MCF 10A (cell line): Measurements from ENCODE around the gene CALB2. TPM values are rescaled to one million over a fixed set of nuclear protein-coding genes. Genes with fewer than 3 reads are reported as not detected.

ENCODE experiments used
- BruUV-seq: library from RNA; stranded (reverse); fragments of 400-500 nt; replicated peaks from 2 replicates; lab custom pipeline; 2021; lab: Mats Ljungman, UMichigan
- CTCF ChIA-PET: fragments of 300-600 bp; sonication (Branson Sonifier 250); formaldehyde crosslinking; extraction: SDS; loops from one replicate; lab custom pipeline; 2021; ENCODE audit warnings: antibody characterized with exemption, inconsistent platforms; lab: Yijun Ruan, JAX
- POLR2A ChIA-PET: fragments of 300-600, 350-650 bp; sonication (Branson Sonifier 250); formaldehyde crosslinking; extraction: SDS; loops from one replicate; lab custom pipeline; 2020; ENCODE audit warnings: antibody characterized with exemption, inconsistent platforms; lab: Yijun Ruan, JAX
- DNase-seq: peaks from one replicate; pipeline ENCODE4 v3.0.0-alpha.2; 2018; ENCODE audit not compliant: unreplicated experiment
- H3K27ac Mint-ChIP-seq: one replicate; pipeline ENCODE4 v1.8.0; 2022; ENCODE audit warnings: mild to moderate bottlenecking, low read depth, mixed read lengths; ENCODE audit not compliant: unreplicated experiment
- H3K27me3 Mint-ChIP-seq: one replicate; pipeline ENCODE4 v1.8.0; 2022; ENCODE audit warnings: mixed read lengths; ENCODE audit not compliant: insufficient read depth, unreplicated experiment
- H3K36me3 Mint-ChIP-seq: one replicate; pipeline ENCODE4 v1.8.0; 2022; ENCODE audit warnings: mild to moderate bottlenecking, moderate library complexity, mixed read lengths; ENCODE audit not compliant: insufficient read depth, unreplicated experiment
- H3K4me1 Mint-ChIP-seq: one replicate; pipeline ENCODE4 v1.8.0; 2022; ENCODE audit warnings: mixed read lengths; ENCODE audit not compliant: insufficient read depth, unreplicated experiment
- H3K4me3 Mint-ChIP-seq: one replicate; pipeline ENCODE4 v1.8.0; 2022; ENCODE audit warnings: mild to moderate bottlenecking, moderate library complexity, mixed read lengths; ENCODE audit not compliant: unreplicated experiment
- H3K9me3 Mint-ChIP-seq: one replicate; pipeline ENCODE4 v1.8.0; 2022; ENCODE audit warnings: mixed read lengths; ENCODE audit not compliant: unreplicated experiment
- intact Hi-C: fragments of 100-400 bp; cut with micrococcal nuclease; formaldehyde crosslinking; loops from 2 replicates; pipeline ENCODE4 v1.14.1; 2022
- total RNA-seq: library from RNA; stranded (reverse); gene quantifications from 2 replicates; pipeline ENCODE4 v1.2.3, GENCODE V29; 2022
- TF ChIP-seq, protein P1 (sequence below): fragments of 200-600 bp; IDR thresholded peaks from one replicate; pipeline ENCODE4 v1.8.0; 2022; ENCODE audit warnings: antibody characterized with exemption, mild to moderate bottlenecking; ENCODE audit not compliant: unreplicated experiment

Gene CALB2
- total RNA-seq, 1 experiment from 2014 or later = 0.23 TPM

DNA sequence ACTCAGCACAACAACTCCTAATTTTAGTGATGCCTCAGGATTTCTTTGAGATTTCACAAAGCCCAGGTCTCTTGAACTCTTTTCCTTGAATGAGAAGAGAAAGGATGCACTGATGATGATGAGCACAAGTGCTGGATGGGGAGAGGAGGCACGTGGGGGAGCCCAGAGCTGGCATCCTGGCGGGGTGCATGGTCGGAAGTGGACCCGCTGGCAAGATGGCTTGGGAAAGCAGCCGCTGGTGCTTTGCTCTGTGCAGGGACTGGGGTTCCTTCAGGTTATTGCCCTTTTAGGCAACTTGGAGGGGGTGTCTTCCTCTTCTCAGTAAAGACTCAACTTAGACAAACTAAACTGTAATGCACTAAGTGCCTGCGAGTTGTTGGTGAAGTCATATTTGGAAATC is 22.3 kb downstream of the CALB2 start:
- H3K4me1 Mint-ChIP-seq = no peaks in the 10 kb centered on the region
- TF ChIP-seq, protein P1, sequence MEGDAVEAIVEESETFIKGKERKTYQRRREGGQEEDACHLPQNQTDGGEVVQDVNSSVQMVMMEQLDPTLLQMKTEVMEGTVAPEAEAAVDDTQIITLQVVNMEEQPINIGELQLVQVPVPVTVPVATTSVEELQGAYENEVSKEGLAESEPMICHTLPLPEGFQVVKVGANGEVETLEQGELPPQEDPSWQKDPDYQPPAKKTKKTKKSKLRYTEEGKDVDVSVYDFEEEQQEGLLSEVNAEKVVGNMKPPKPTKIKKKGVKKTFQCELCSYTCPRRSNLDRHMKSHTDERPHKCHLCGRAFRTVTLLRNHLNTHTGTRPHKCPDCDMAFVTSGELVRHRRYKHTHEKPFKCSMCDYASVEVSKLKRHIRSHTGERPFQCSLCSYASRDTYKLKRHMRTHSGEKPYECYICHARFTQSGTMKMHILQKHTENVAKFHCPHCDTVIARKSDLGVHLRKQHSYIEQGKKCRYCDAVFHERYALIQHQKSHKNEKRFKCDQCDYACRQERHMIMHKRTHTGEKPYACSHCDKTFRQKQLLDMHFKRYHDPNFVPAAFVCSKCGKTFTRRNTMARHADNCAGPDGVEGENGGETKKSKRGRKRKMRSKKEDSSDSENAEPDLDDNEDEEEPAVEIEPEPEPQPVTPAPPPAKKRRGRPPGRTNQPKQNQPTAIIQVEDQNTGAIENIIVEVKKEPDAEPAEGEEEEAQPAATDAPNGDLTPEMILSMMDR = no peak
- POLR2A ChIA-PET = interaction anchor here (0.7 kb wide), 1 partner anchor 21 kb away, joined by 3 read pairs; no protein-coding TSS in a partner anchor
- no peak overlapping the region for H3K4me3 Mint-ChIP-seq
- peaks cover 24% of the 10 kb centered on the region for H3K27me3 Mint-ChIP-seq
- CTCF ChIA-PET = no interaction called here
- no peaks in the 10 kb centered on the region for H3K9me3 Mint-ChIP-seq
- no peak overlapping the region for H3K27ac Mint-ChIP-seq
- DNase-seq = no peak
- no peaks in the 10 kb centered on the region for H3K36me3 Mint-ChIP-seq
- intact Hi-C loops = no loop called here
- BruUV-seq = no TSS peak

DNA sequence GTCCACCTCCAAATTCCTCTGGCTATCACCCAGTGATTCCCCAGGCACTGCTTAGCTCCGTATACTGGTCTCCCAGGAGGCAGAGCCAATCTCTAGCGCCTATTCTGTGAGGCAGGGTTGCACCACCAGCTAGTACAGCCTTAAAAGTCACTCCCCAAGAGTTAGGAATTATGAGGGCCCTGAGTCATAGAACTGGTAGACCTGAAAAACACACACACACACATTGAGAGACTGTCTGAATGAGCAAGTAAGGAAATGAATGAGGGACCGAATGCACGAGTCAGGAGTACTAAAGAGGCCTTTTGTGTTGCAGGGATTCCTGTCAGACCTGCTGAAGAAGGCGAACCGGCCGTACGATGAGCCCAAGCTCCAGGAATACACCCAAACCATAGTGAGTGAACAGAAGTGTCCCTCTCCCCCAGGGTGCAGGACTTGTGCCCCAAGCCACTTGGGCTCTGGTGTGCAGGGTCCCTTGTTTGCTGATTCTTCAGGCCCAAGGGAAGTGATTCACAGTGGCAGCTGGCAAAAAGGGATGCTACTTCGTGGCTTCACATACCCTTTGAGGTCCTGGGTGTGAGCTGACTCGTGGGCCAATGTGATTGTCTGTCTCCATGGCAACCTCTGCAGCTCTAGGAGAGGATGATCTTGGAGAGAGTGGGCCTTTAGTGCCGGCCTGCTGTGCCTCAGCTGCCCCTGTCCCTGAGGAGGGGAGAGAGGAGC is 24.7 kb downstream of the CALB2 start:
- TF ChIP-seq, protein P1 = no peak
- CTCF ChIA-PET = interaction anchor here (1.0 kb wide), 1 partner anchor 25 kb away, joined by 4 read pairs; no protein-coding TSS in a partner anchor
- no peak overlapping the region for H3K4me3 Mint-ChIP-seq
- no peaks in the 10 kb centered on the region for H3K36me3 Mint-ChIP-seq
- no peaks in the 10 kb centered on the region for H3K4me1 Mint-ChIP-seq
- no peak overlapping the region for H3K27ac Mint-ChIP-seq
- intact Hi-C loops = no loop called here
- no peak for DNase-seq
- no peaks in the 10 kb centered on the region for H3K9me3 Mint-ChIP-seq
- POLR2A ChIA-PET = no interaction called here
- peaks cover 11% of the 10 kb centered on the region for H3K27me3 Mint-ChIP-seq
- BruUV-seq = no TSS peak

DNA sequence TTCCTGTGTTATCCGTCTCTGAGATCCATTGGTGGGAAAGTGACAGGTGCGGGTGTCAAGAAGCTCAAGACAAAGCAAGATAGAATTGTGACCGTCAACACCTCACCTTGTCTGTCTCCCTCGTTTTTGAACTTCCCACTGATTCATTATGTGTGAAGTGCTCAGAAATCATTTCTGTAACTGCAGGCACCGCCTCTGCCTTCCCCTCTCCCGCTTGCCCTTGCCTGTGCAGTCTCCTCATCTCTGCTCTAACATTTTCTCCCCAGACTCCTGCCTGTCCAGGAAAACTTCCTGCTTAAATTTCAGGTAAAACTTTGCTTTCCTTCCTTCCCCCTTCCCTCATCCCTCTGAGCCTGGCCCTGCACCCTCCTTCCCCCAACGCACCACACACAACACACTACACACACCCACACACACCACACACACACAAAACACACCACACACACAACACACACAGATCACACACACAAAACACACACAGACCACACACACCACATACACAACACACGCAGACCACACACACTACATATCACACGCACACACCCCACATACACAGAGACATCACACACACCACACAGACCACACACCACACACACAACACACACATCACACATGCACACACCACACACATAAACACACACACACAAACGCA is 25.7 kb downstream of the CALB2 start:
- Mint-ChIP-seq H3K36me3 (no peaks in the 10 kb centered on the region), H3K27ac (no peak overlapping the region), H3K27me3 (peaks cover 8% of the 10 kb centered on the region), H3K4me3 (no peak overlapping the region), H3K9me3 (no peaks in the 10 kb centered on the region), H3K4me1 (no peaks in the 10 kb centered on the region)
- no TSS peak for BruUV-seq
- intact Hi-C loops = no loop called here
- CTCF ChIA-PET = interaction anchor here (0.6 kb wide), 1 partner anchor 40 kb away, joined by 3 read pairs; no protein-coding TSS in a partner anchor
- TF ChIP-seq, protein P1 = no peak
- POLR2A ChIA-PET = no interaction called here
- no peak for DNase-seq
